NT2/D1 (cell line): ENCODE measurements around the gene SUGP1.

Experiments used
- YY1 ChIP-seq: IDR thresholded peaks from 2 replicates; pipeline ENCODE4 v1.6.1; 2011; ENCODE audit not compliant: insufficient read length, insufficient read depth
- ZNF274 ChIP-seq: IDR thresholded peaks from 2 replicates; pipeline ENCODE4 v1.6.1; 2011; ENCODE audit warnings: mild to moderate bottlenecking, low read depth, low read length

DNA sequence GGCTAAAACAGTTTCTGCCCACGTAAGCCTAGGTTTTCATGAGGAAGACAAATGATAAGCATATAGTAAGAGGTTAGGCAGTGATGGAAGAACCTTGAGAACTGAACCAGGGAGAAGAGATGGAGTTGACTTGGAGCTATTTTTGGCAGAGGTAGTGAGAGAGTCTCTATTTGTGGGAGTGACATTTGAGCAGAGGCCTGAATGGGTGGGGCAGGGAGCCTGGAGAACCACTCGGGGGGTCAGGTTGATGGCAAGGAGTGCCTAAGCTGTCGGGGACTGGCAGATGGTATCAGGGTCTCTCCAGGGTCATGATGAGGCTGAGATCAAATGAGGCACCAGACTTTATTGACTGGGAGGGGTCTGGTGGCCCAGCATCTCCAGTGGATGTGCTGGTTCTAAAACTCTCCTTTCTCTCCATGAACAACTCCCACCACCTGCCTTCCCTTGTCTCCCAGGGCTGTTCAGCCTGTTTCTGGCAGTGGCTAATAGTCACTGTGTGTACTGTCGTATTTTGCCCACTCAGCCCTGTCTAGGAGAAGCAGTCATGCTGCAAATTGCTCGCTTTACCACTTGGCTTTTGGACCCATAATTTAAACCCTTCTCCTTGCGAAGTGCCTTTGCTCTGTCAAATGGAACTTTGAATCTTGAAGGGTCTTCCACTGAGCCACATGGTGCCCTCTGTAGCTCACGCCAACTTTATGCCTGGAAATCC is 3.9 kb upstream of the SUGP1 start:
- TF ChIP-seq YY1 (no peak), ZNF274 (no peak)
